GM18505 (cell line): Measurements from ENCODE around the gene TAS2R14.

ENCODE experiments used
- ATAC-seq: cut with Tn5 transposase; IDR thresholded peaks from one replicate; pipeline ENCODE4 v1.9.1; 2021; ENCODE audit not compliant: unreplicated experiment
- POLR2A ChIP-seq: IDR thresholded peaks from 4 replicates; pipeline ENCODE4 v1.6.1; 2011; ENCODE audit warnings: borderline replicate concordance; ENCODE audit not compliant: insufficient read depth, insufficient read length; ENCODE audit errors: extremely low read depth

The TAS2R14 gene, protein sequence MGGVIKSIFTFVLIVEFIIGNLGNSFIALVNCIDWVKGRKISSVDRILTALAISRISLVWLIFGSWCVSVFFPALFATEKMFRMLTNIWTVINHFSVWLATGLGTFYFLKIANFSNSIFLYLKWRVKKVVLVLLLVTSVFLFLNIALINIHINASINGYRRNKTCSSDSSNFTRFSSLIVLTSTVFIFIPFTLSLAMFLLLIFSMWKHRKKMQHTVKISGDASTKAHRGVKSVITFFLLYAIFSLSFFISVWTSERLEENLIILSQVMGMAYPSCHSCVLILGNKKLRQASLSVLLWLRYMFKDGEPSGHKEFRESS

DNA sequence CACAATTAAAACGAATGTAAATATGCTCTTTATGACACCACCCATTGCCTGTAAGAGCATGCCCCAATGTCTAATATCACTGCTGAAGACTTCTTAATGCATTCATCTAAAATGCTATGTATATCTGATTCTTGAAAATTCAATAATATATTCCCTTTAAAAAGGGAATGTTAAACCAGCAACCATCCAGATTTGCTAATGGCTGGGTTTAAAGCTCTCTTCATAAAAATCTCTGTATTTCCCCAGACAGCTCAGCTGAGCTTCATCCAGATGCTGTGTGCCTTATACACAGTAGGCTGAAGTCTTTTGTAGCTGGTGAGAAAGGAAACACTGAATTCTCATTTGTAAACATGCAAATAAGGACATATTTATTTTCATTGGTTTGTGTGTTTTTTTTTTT lies at the start of gene TAS2R14:
Gene TAS2R14 (minus strand): TSS at position 101 of the 400 bp plus-strand sequence. CDS start 56 bp downstream, at position 45.
- no peak for ATAC-seq
- no peak for TF ChIP-seq POLR2A

DNA sequence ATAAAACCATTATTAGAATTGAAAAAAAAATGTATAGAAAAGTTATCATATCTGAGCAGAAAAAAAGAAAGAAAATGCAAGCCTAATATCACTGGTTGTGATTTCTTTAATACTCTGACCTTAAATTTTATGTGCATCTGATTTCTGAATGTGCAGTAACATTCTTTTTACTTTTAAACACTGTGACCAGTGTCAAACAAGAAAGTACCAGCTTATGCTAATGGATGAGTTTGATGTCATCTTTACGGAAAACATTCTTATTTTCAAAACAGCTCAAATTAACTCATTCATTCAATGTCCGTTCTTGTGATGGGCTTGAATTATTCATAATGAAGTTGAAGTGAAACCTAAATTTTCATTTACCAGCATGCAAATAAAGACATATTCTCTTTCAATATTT lies 47.7 kb upstream of the TAS2R14 start, which contains the start of gene TAS2R50:
Gene TAS2R50 (minus strand): TSS at position 101 of the 400 bp plus-strand sequence. CDS start 52 bp downstream, at position 49.
- no peak for TF ChIP-seq POLR2A
- no peak for ATAC-seq

GRCh38 chr12:10982244-10982643 lies 43.2 kb upstream of the TAS2R14 start:
- ATAC-seq, result no peak
- no peak for TF ChIP-seq POLR2A

GRCh38 chr12:10974965-10975364 lies 35.9 kb upstream of the TAS2R14 start:
- TF ChIP-seq POLR2A, result no peak
- no peak for ATAC-seq

DNA sequence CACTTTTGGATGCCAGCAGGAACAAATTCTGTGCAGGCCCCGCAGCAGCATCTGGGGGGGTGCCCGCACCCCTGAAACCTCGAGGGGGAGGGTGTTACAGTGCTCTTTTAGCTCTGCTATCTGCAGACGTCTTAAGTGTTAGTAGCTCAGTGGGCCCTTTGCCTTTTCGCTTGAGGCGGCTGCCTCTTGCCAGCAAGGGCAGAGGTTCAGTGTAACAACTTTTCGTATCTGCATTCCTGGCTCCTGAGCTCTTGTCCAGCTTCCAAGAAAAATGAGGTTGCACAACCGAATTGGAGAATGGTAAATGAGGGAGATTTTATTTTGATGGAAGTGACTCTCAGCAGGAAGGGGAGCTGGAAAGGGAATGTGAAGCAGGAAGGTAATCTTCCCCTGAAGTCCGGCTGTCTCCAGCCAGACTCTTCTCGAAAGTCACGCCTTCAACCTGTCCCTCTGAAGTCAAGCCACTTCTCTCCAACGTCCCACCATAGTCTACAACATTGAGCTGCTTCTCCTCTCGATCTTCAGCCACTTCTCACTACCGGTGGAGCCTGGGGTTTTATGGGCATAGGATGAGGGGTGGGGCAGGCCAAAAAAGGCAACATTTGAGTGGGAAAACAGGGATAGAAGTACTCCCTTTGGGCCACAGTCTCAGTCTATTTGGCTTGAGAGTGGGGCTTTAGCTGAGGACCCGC lies 29.8 kb upstream of the TAS2R14 start:
- TF ChIP-seq POLR2A, result no peak
- ATAC-seq, result no peak

DNA sequence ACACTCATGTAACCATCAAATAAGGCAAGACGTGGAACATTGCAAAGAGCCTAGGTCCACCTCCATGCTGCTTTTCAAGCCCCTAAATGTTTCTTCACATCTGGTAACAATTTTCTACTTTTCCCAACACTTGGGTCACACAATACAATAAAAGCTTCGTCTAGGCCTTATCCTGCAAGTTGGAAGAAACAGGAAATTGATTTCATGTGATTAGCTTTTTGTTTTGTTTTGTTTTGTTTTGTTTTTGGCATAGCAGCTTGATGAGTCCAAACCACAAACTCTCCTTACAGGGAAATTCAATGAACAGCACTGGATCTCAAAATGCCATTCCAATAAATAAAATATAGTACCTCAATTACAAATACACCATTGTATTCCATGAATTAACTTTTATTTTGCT lies 28.3 kb upstream of the TAS2R14 start:
- no peak for TF ChIP-seq POLR2A
- no peak for ATAC-seq

- ATAC-seq, result no peak
- no peak for TF ChIP-seq POLR2A
These were observed 27.3 kb upstream of the TAS2R14 start for GRCh38 chr12:10966314-10966713.

GRCh38 chr12:10965476-10965875 lies 26.4 kb upstream of the TAS2R14 start:
- no peak for ATAC-seq
- no peak for TF ChIP-seq POLR2A

GRCh38 chr12:10960211-10960610 lies 21.1 kb upstream of the TAS2R14 start:
- ATAC-seq, result no peak
- TF ChIP-seq POLR2A, result no peak

DNA sequence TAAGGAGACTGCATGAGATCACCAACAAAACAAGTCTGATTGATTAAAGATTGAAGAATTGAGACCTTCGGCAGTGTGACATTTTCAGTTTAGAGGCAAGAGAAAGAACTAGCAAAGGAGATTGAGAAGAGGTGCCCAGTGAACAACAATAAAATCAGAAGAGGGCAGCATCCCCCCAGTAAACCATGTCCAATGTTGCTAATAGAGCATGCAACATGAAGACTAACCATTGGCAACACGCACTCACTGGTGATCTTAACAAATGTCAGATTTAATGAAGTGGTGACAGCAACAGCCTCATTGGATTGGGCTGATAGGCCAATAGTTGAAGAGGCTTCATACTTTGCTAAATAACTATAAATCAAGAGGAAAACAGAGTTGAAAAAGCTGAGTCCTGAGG lies 20.7 kb upstream of the TAS2R14 start:
- TF ChIP-seq POLR2A, result no peak

GRCh38 chr12:10957741-10958140 lies 18.7 kb upstream of the TAS2R14 start:
- no peak for ATAC-seq
- no peak for TF ChIP-seq POLR2A

More for the DNA sequence above, 20.7 kb upstream of the TAS2R14 start:
- no peak for ATAC-seq

GRCh38 chr12:10956085-10956484 lies 17.0 kb upstream of the TAS2R14 start:
- no peak for TF ChIP-seq POLR2A
- ATAC-seq, result no peak

DNA sequence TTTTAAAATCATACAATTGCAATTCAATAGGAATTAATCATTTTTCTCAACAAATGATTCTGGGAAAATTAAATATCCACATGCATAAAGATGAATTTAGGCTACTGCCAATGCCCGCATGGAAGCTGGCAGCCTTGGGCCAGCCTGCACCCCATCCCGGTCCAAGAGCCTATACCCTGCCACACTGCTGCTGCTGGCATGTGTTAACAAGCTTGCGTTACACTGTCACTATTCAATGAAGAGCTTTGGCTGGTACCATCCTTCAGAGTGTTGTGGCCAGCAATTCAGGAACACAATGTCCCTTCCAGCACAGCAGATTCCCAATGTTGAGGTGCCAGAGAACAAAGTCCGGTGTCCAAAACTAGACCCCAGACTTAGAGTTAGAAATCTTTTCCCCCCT lies 13.6 kb upstream of the TAS2R14 start:
- no peak for TF ChIP-seq POLR2A
- no peak for ATAC-seq

GRCh38 chr12:10943167-10943566 lies 4.1 kb upstream of the TAS2R14 start:
- TF ChIP-seq POLR2A, result no peak
- ATAC-seq, result no peak
